ENCODE data around the gene MAT2B. TPM values are rescaled to one million over a fixed set of nuclear protein-coding genes. Genes with fewer than 3 reads are reported as not detected.
A peak's percentile ranks its signal among the peaks of the same experiment; 100 is the strongest.

The MAT2B gene
- total RNA-seq, 6 experiments from 2014 or later: 21.6 to 40.7 (median 26.6) TPM

GRCh38 chr5:163467682-163468081 lies 37.7 kb upstream of the MAT2B start:
- TF ChIP-seq, protein P1, sequence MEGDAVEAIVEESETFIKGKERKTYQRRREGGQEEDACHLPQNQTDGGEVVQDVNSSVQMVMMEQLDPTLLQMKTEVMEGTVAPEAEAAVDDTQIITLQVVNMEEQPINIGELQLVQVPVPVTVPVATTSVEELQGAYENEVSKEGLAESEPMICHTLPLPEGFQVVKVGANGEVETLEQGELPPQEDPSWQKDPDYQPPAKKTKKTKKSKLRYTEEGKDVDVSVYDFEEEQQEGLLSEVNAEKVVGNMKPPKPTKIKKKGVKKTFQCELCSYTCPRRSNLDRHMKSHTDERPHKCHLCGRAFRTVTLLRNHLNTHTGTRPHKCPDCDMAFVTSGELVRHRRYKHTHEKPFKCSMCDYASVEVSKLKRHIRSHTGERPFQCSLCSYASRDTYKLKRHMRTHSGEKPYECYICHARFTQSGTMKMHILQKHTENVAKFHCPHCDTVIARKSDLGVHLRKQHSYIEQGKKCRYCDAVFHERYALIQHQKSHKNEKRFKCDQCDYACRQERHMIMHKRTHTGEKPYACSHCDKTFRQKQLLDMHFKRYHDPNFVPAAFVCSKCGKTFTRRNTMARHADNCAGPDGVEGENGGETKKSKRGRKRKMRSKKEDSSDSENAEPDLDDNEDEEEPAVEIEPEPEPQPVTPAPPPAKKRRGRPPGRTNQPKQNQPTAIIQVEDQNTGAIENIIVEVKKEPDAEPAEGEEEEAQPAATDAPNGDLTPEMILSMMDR (IDR thresholded peaks at IDR 0.05): no peak
- TF ChIP-seq POLR2A (IDR thresholded peaks at IDR 0.05): no peak
- intact Hi-C loops (cut with DNase I): no loop called here
- ATAC-seq (no peak), DNase-seq (no peak)
- no peak overlapping the region for H3K4me3 ChIP-seq
- H3K36me3 ChIP-seq: no peaks in the 10 kb centered on the region
- WGBS (ENCODE audit: insufficient coverage, low coverage, low lambda C conversion rate, missing lambda C conversion rate): 77% methylated on average over 4 of the region's 4 CpGs
- H3K9me3 ChIP-seq: no peaks in the 10 kb centered on the region
- H3K4me1 ChIP-seq: no peaks in the 10 kb centered on the region
- no peak overlapping the region for H3K27ac ChIP-seq
- H3K27me3 ChIP-seq: no peaks in the 10 kb centered on the region

DNA sequence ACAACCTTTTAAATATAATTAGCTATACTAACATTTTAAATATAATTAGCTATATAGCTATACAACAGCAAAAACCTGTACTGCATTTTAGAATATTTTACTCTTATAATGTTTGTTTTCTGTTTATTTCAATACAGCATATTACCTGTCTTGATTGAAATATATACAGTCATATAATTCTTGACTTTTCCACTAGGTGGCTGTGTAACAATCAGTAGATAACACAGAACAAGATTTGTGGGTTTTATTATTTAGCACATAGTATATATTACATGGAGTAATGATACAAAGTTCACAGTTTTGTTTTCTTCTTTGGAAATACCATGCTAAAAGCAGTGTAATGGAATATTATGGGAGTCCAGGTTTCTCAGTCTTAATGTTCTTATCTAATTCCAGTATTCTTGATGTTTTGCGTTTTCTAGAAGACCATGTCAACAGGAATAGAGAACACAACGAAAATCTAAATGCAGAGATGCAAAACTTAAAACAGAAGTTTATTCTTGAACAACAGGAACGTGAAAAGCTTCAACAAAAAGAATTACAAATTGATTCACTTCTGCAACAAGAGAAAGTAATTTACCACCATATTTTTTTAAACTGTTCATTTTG lies 31.7 kb upstream of the MAT2B start:
- 86% methylated on average over 3 of the region's 3 CpGs for WGBS (ENCODE audit: insufficient coverage, low coverage, low lambda C conversion rate, missing lambda C conversion rate)
- DNase-seq (no peak), ATAC-seq (peak in 2 of 4 donors; percentile 55 to 60)
- no peaks in the 10 kb centered on the region for H3K9me3 ChIP-seq
- no peak for TF ChIP-seq POLR2A (IDR thresholded peaks at IDR 0.05)
- TF ChIP-seq, protein P1 (IDR thresholded peaks at IDR 0.05): peak in 3 of 4 donors; percentile 30 to 51 (median 35)
- no peak overlapping the region for H3K27ac ChIP-seq
- H3K27me3 ChIP-seq: no peaks in the 10 kb centered on the region
- no peaks in the 10 kb centered on the region for H3K36me3 ChIP-seq
- intact Hi-C loops (cut with DNase I): no loop called here
- no peak overlapping the region for H3K4me3 ChIP-seq
- no peaks in the 10 kb centered on the region for H3K4me1 ChIP-seq

GRCh38 chr5:163475411-163475810 lies 30.0 kb upstream of the MAT2B start:
- no peak overlapping the region for H3K27ac ChIP-seq
- H3K9me3 ChIP-seq: no peaks in the 10 kb centered on the region
- no peaks in the 10 kb centered on the region for H3K27me3 ChIP-seq
- no peak overlapping the region for H3K4me3 ChIP-seq
- intact Hi-C loops (cut with DNase I): no loop called here
- no peaks in the 10 kb centered on the region for H3K36me3 ChIP-seq
- ATAC-seq (no peak), DNase-seq (no peak)
- WGBS (ENCODE audit: insufficient coverage, low coverage, low lambda C conversion rate, missing lambda C conversion rate): 88% methylated on average over 2 of the region's 2 CpGs
- H3K4me1 ChIP-seq: no peaks in the 10 kb centered on the region
- TF ChIP-seq, protein P1 (IDR thresholded peaks at IDR 0.05): no peak
- no peak for TF ChIP-seq POLR2A (IDR thresholded peaks at IDR 0.05)

DNA sequence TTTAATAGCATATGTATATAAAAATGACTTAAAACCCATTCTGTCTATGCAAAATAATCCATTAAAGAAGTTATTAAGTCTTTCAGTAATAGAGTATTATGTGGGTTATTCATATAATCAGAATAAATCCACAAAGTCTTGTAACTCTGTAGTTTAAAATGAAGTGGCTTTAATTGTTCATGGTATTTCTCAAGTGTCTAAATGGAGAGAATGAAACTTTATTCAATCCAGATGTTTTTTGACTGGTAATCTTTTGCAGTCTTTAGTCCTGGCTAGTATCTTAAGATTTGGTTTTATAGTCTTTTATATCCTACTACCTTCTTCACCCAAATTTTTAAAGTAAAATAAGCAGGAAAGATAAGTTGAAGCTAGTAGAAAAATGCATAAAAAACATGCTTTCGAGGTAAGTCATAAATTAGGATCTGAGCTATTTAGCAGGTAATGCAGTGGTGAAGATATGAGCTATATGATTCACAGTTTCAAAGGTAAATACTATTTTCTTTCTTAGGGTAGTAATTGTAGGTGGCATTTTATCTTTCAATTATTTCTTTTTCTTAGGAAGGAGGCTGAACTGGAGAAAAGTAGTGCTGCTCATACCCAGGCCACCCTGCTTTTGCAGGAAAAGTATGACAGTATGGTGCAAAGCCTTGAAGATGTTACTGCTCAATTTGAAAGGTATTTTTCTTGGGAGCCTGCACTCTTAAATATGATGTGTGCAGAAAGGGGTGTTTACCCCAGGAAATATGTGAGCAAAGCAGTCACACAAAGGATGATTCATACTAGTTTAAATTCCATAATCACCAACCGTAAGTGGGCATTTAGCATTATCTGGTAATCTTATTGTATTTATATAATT lies 27.1 kb upstream of the MAT2B start:
- Histone ChIP-seq H3K36me3 (no peaks in the 10 kb centered on the region), H3K27me3 (no peaks in the 10 kb centered on the region), H3K4me1 (no peaks in the 10 kb centered on the region), H3K27ac (no peak overlapping the region), H3K4me3 (no peak overlapping the region), H3K9me3 (no peaks in the 10 kb centered on the region)
- WGBS (ENCODE audit: insufficient coverage, low coverage, low lambda C conversion rate, missing lambda C conversion rate): 88% methylated on average over 1 of the region's 2 CpGs
- intact Hi-C loops (cut with DNase I): no loop called here
- DNase-seq (no peak), ATAC-seq (no peak)
- TF ChIP-seq, protein P1 (IDR thresholded peaks at IDR 0.05): no peak
